ENCODE results near the gene TAF15. TPM values are rescaled to one million over a fixed set of nuclear protein-coding genes. Genes with fewer than 3 reads are reported as not detected.
A peak's percentile ranks its signal among the peaks of the same experiment; 100 is the strongest.

Gene TAF15
- total RNA-seq, 1 donor from 2014 or later, result 94.0 TPM

DNA sequence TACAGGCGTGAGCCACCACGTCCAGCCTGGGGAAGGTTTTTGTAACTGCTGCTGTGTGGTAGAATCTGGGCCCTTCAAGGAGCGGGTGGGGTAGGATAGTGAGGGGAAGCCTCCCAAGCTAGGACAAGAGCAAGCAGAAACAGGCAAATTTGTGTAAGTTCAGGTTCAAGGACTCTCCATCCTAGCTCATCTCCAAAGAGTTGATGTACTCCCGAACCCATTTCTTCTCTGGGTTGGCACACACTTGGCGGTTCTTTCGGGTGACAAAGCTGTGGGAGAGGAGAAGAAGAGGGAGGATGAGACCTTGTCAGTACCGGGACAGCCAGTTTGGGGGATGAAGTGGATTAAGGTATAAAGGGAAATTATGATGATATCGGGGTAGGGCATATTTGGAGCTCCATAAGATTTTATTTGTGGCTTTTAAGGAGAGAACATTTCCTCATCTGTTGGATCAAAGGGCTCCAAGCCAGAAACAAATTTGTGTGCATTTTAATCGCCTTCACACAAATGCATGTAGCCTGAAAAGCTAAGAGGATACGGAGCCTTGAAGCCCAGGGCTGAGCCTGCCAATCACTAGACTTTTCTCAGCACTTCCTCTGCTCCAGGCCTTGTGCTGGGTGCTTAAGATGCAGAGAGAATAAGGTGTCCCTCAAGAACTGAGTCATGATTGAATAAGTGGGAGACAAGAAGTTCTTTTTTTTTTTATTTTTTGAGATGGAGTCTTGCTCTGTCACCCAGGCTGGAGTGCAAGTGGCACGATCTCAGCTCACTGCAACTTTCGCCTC lies 63.1 kb downstream of the TAF15 start:
- no peak for DNase-seq

DNA sequence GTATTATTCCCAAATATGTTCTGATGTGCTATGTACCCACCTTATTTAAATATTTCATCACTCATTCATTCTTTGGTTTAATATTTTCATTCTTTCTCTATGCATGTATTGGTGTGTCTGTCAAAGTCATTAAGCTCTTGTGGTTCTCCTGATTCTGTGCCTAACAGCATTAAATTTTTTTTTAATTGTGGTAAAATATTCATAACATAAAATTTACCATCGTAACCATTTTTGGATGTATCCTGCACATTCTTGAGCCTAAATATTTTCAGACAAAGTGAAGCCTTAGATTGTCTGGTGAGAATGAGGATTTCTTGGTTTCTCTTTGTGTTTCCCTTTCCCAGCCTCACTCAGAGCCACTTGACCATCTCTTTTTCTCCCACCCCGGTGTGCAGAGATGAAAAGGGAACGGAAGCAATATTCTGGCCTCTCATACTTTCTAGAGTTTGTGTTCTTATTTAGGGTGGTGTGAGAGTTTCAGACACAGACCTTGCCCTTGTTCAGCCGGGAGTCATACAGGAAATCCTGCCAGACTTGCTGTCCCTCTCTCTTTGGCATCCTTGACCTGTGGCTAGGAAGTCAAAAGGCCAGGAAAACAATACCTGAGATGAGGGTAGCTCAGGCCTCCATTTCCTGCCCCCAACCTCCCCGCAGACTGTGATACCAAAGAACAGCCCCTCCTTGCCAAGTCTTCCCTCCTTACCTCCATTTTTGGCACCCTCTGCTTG lies 66.0 kb downstream of the TAF15 start:
- no peak for DNase-seq

GRCh38 chr17:35875800-35876139 lies 66.5 kb downstream of the TAF15 start:
- no peak for DNase-seq

DNA sequence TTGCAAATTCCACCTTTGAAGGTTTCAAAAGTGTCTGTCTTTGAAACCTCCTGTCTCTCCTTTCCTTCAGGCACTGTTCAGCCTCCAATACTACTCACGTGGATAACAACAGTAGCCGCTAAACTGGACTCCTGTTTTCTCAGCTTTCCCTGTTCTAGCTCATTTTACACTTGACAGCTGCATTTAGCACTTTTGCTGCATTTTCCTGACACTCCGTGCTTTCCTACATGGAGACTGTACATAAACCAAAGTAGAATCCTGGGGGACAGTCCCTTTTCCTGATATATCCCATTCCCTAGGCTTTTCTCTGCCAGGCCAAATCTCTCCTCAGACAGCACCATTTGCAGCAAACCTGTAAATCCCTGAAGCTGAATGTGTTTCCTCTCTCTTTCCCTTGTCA lies 67.2 kb downstream of the TAF15 start:
- no peak for DNase-seq

- no peak for DNase-seq
These were observed 68.2 kb downstream of the TAF15 start for GRCh38 chr17:35877345-35878029.

DNA sequence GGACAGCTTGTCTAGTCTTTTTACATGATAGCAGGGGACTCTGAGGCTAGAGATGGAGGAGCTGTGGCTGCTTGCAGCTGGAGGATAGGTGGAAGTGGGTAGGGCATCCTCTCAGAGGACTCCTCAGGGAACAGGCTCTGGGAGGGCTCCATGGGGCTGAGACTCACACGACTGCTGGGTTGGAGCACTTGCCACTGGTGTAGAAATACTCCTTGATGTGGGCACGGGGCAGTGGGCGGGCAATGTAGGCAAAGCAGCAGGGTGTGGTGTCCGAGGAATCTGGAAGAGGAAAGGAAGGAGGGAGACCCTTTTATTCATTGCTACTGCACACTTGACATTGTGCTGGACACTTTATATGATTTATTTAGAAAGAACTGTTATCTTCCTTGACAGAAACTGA lies 69.1 kb downstream of the TAF15 start:
- no peak for DNase-seq

DNA sequence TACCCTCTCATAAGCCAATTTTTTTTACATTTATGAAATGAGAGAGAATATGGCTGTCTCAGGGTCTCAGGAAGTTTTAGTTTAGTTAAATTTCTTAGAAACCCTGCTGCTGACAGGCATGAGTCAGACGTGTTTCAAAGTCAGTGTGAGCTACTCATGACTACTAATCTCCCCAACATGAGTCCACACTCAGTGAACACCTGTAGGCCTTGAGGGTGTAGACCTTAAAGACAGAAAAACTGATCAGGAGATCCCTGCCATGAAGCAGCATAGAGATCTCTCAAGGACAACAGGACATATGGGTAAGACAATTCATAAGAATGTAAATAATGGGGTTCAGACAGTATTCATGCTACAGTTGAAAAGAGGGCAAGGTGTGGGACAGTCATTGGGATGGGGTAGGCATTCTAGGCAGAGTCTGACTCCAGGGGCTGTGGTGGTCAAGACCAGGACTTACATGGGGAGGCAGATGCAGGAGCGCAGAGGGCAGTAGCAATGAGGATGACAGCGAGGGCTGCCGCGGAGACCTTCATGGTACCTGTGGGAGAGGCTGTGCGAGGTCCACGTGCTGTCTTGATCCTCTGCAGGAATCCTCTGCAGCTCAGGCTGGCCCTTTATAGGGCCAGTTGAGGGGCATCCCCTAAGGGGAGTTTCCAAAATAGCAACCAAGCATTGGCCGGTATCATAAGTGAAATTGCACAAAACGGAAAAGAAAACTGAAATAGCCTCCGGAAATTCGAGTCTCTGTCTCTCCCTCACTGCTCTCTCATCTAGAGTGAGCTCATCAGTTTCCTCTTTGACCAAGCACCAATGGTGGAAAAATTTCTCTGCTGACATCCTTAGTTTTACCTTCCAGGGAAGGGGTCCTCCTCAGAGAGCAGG lies 70.7 kb downstream of the TAF15 start, which contains the start of gene CCL5:
TSS of gene CCL5 (minus strand) at position 588 of the 882 bp plus-strand sequence.
- no peak for DNase-seq

DNA sequence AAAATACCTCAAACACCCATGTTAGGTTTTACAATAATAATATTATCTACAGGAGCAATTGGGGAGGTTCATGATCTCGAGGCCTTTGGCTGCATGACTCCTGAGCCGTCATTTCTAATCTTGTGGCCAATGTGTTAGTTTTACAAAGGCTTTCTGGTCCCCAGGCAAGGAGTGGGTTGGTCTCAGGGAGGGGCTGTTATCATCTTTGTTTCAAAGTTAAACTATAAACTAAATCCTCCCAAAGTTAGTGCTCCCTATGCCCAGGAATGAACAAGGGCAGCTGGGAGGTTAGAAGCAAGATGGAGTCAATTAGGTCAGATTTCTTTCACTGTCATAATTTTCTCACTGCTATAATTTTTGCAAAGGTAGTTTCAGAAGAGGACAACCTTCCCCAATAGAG lies 80.0 kb downstream of the TAF15 start:
- no peak for DNase-seq

DNA sequence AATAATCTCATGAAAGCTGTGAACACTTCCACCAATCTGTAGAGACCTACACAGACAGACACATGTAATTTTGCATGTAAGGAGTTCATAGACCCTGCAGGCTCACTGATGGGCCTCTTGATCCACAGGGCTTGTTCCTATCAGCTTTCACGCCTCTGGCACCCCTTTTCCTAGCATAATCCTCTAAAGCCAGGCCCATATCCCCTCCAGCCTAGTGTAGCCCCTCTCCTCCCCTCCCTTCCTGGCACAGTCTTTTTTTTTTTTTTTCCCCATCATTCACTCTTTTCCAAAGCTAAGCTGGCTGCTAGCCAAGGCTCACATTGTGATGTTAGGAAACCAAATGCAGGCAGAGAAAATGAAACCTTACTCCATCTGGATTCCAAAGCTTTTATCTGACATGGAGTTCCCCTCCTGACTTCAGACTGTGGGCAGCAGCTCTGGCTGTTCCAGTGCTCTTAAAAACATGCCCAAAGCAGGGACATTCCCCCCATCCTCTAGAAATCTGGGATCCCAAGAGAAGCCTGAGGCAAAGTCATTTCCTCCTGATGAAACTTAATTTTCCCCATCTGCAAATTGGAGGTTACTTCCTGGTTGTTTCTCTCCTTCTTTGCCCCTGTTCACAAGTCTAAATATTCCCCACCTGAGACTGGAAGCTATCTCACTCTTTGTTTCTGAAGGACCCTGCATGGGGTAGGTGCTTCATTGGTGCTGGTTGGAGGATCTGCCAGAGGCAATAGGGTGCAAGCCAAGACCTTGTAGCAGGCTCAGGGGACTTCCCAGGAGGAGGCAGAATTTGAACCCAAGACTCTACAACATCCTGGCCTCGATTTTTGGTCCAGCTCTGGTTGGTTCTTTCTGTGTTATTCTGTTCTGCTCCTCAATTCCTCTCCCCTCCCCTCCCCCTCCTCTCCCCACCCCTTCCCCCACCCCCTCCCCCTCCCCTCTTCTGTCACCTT lies 80.8 kb downstream of the TAF15 start:
- DNase-seq, result peak; percentile 87

- no peak for DNase-seq
These were observed 81.5 kb downstream of the TAF15 start for GRCh38 chr17:35890774-35891155.

DNA sequence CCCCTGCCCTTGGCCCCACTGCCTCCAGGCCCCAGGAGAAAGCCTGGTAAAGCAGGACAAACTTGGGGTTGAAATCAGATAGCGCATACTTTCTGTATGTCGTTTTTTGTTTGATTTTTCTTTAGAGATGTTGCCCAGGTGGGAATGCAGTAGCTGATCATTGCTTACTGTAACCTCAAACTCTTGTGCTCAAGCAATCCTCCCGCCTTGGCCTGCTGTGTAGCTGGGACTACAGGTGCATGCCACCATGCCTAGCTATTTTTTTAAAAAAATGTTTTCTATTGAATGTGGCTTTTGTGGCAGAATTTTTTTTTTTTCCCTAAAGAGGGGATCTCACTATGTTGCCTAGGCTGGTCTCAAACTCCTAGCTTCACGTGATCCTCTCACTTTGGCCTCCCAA lies 82.0 kb downstream of the TAF15 start:
- DNase-seq, result no peak

- no peak for DNase-seq
These were observed 83.1 kb downstream of the TAF15 start for GRCh38 chr17:35892091-35893035.

DNA sequence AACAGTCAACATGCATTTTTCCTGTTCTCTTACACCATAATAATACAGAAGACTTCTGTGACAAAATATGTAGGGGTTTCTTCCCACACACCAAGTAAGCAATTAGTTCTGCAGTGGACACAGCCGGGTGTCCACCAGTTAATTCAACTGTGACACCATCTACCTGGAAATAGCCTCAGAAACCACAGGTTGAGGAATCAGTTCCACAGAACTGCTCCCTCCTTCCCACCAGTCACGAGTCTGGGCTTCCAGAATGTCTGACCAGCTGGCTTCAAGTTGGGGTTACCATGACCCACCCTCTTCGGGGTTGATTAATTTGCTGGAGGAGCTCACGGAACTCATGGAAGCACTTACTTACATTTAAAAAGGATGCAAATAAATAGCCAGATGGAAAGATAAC lies 84.5 kb downstream of the TAF15 start:
- DNase-seq, result no peak

GRCh38 chr17:35894206-35894605 lies 84.9 kb downstream of the TAF15 start:
- no peak for DNase-seq

DNA sequence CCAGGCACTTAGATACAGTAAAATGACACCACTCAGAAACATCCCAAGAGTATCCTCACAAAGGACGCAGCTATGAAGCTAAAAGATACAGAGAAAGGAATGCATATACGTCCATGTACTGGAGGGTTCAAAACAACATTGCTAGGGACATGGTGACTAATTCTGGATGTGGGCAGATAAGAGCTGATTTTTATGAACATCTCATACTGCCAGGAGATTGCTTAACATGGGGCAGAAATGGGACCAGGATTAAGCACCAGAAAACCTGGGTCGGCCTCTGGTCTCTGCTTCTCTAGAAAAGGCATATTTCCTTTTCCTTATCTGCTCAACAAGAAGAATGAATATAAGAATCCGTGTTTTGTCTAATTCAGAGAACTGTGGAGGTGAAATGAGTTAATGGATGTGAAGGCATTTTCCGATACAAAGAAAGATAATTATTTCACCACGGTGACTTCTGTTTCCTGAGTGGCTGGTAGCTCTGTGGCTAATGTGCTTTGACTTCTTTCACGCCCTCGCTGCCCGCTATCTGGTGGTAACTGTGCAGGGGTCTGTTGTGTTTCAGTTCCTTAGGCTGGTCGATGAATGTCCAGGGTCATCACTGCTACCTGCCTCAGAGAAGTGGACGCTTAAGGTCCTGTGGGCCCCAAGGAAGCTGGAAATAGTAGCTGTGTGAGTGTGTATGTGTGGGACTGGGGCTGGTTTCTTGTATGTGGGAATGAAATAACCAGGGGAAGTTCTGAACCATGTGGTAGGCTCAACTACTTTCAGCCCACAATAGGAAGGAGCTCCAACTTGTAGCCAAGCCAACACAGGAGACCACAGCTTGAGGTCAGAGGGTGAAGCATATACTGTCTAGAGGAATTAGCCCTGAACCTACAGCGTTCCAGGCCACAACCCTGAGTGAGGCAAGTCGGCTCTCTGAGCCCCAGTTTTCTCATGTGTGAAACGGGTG lies 86.6 kb downstream of the TAF15 start:
- DNase-seq, result no peak
